Gastroesophageal sphincter (tissue), 2 donors: ENCODE measurements around the gene ASB12.

Experiments used
- POLR2A ChIP-seq, 2 donors: fragments of 450-650 bp; IDR thresholded peaks; one replicate each; pipeline ENCODE4 v1.6.1; 2017; ENCODE audit warnings: antibody characterized with exemption in 2 of 2, mild to moderate bottlenecking in 2 of 2, moderate library complexity in 1 of 2
- POLR2AphosphoS5 ChIP-seq: sonication (generic); formaldehyde crosslinking; IDR thresholded peaks from one replicate; pipeline ENCODE4 v1.6.1; 2017; ENCODE audit warnings: antibody characterized with exemption

- no peak for TF ChIP-seq POLR2A (IDR thresholded peaks at IDR 0.05)
- no peak for TF ChIP-seq POLR2AphosphoS5
Measured at GRCh38 chrX:64188901-64189300, 41.5 kb downstream of the ASB12 start.
